ENCODE results near the gene KRTAP12-1.

The KRTAP12-1 gene

GRCh38 chr21:44681861-44682579 lies at the start of gene KRTAP12-1:
KRTAP12-1 (minus strand) TSS chr21:44682163; CDS start chr21:44682123, 40 bp downstream.
- DNase-seq (ENCODE audit: low spot score), result no peak

GRCh38 chr21:44730951-44731579 lies 49.1 kb upstream of the KRTAP12-1 start:
- DNase-seq (ENCODE audit: low spot score), result no peak

- DNase-seq (ENCODE audit: low spot score), result no peak
Observed at GRCh38 chr21:44730028-44730395, 48.0 kb upstream of the KRTAP12-1 start.

- DNase-seq (ENCODE audit: low spot score), result no peak
Observed at GRCh38 chr21:44729336-44730027, 47.5 kb upstream of the KRTAP12-1 start.

GRCh38 chr21:44728716-44729115 lies 46.8 kb upstream of the KRTAP12-1 start:
- DNase-seq (ENCODE audit: low spot score), result no peak

GRCh38 chr21:44727757-44728156 lies 45.8 kb upstream of the KRTAP12-1 start:
- DNase-seq (ENCODE audit: low spot score), result no peak

- no peak for DNase-seq (ENCODE audit: low spot score)
Observed at GRCh38 chr21:44727321-44727720, 45.4 kb upstream of the KRTAP12-1 start.

GRCh38 chr21:44726826-44727225 lies 44.9 kb upstream of the KRTAP12-1 start:
- no peak for DNase-seq (ENCODE audit: low spot score)

- no peak for DNase-seq (ENCODE audit: low spot score)
Observed at GRCh38 chr21:44724926-44725325, 43.0 kb upstream of the KRTAP12-1 start.

GRCh38 chr21:44724196-44724595 lies 42.2 kb upstream of the KRTAP12-1 start:
- no peak for DNase-seq (ENCODE audit: low spot score)

- DNase-seq (ENCODE audit: low spot score), result peak; percentile 54
Observed at GRCh38 chr21:44723177-44724131, 41.5 kb upstream of the KRTAP12-1 start.

GRCh38 chr21:44722731-44723130 lies 40.8 kb upstream of the KRTAP12-1 start:
- DNase-seq (ENCODE audit: low spot score), result no peak

GRCh38 chr21:44720170-44720569 lies 38.2 kb upstream of the KRTAP12-1 start:
- no peak for DNase-seq (ENCODE audit: low spot score)

GRCh38 chr21:44718571-44718970 lies 36.6 kb upstream of the KRTAP12-1 start:
- DNase-seq (ENCODE audit: low spot score), result no peak

- DNase-seq (ENCODE audit: low spot score), result no peak
Observed at GRCh38 chr21:44718093-44718492, 36.1 kb upstream of the KRTAP12-1 start.

GRCh38 chr21:44716984-44717383 lies 35.0 kb upstream of the KRTAP12-1 start:
- no peak for DNase-seq (ENCODE audit: low spot score)

GRCh38 chr21:44714905-44715304 lies 32.9 kb upstream of the KRTAP12-1 start:
- no peak for DNase-seq (ENCODE audit: low spot score)

- no peak for DNase-seq (ENCODE audit: low spot score)
Observed at GRCh38 chr21:44713846-44714245, 31.9 kb upstream of the KRTAP12-1 start.

- DNase-seq (ENCODE audit: low spot score), result no peak
Observed at GRCh38 chr21:44713130-44713529, 31.2 kb upstream of the KRTAP12-1 start.

- no peak for DNase-seq (ENCODE audit: low spot score)
Observed at GRCh38 chr21:44712203-44713028, 30.5 kb upstream of the KRTAP12-1 start.

Measured in COLO829 (cell line).